ENCODE results near the gene MEX3A. TPM values are rescaled to one million over a fixed set of nuclear protein-coding genes. Genes with fewer than 3 reads are reported as not detected.
A peak's percentile ranks its signal among the peaks of the same experiment; 100 is the strongest.

MEX3A gene
- total and polyA plus RNA-seq, 10 of the 15 experiments (the other 5 are each of a cell fraction or from before 2014, with no cell fraction given), result 0.11 to 5.1 (median 1.7) TPM

- TF ChIP-seq IKZF2 (IDR thresholded peaks at IDR 0.05) (peak; percentile 70 to 77), PKNOX1 (IDR thresholded peaks at IDR 0.05) (no peak), YY1 (IDR thresholded peaks at IDR 0.05; ENCODE audit: low read depth, low read length) (peak; percentile 88), CBX3 (IDR thresholded peaks at IDR 0.05; ENCODE audit: borderline replicate concordance, low read depth) (no peak), CEBPB (IDR thresholded peaks at IDR 0.05; ENCODE audit: borderline replicate concordance in 1 of 2, low read depth in 2 of 2, low read length in 2 of 2) (no peak), WRNIP1 (IDR thresholded peaks at IDR 0.05; ENCODE audit: borderline replicate concordance, low read depth, low read length) (no peak), NBN (IDR thresholded peaks at IDR 0.05) (peak; percentile 71; the same call in 1 of the 2 replicates), SP1 (IDR thresholded peaks at IDR 0.05; ENCODE audit: low read depth, low read length) (no peak), MLLT1 (IDR thresholded peaks at IDR 0.05) (no peak), RUNX3 (IDR thresholded peaks at IDR 0.05; ENCODE audit: low read length) (no peak), RB1 (IDR thresholded peaks at IDR 0.05; ENCODE audit: borderline replicate concordance) (no peak), JUNB (IDR thresholded peaks at IDR 0.05) (no peak), BCL11A (IDR thresholded peaks at IDR 0.05; ENCODE audit: low read depth, low read length) (no peak), CHD4 (IDR thresholded peaks at IDR 0.05) (no peak), NKRF (conservative IDR thresholded peaks at IDR 0.05) (no peak), CBX5 (IDR thresholded peaks at IDR 0.05; ENCODE audit: low read depth) (no peak), PML (IDR thresholded peaks at IDR 0.05; ENCODE audit: low read length) (no peak), MYB (IDR thresholded peaks at IDR 0.05; ENCODE audit: borderline replicate concordance, low read depth, low read length) (no peak), IKZF1 (conservative IDR thresholded peaks at IDR 0.05) (peak; percentile 62), LARP7 (IDR thresholded peaks at IDR 0.05) (no peak), ZNF622 (IDR thresholded peaks at IDR 0.05) (no peak), HCFC1 (IDR thresholded peaks at IDR 0.05; ENCODE audit: low read length) (no peak), MTA2 (IDR thresholded peaks at IDR 0.05; ENCODE audit: low read depth) (peak; percentile 23; the same call in 1 of the 2 replicates), SMARCA5 (IDR thresholded peaks at IDR 0.05) (peak; percentile 37; the same call in 1 of the 2 replicates)
- TF ChIP-seq, protein P1, sequence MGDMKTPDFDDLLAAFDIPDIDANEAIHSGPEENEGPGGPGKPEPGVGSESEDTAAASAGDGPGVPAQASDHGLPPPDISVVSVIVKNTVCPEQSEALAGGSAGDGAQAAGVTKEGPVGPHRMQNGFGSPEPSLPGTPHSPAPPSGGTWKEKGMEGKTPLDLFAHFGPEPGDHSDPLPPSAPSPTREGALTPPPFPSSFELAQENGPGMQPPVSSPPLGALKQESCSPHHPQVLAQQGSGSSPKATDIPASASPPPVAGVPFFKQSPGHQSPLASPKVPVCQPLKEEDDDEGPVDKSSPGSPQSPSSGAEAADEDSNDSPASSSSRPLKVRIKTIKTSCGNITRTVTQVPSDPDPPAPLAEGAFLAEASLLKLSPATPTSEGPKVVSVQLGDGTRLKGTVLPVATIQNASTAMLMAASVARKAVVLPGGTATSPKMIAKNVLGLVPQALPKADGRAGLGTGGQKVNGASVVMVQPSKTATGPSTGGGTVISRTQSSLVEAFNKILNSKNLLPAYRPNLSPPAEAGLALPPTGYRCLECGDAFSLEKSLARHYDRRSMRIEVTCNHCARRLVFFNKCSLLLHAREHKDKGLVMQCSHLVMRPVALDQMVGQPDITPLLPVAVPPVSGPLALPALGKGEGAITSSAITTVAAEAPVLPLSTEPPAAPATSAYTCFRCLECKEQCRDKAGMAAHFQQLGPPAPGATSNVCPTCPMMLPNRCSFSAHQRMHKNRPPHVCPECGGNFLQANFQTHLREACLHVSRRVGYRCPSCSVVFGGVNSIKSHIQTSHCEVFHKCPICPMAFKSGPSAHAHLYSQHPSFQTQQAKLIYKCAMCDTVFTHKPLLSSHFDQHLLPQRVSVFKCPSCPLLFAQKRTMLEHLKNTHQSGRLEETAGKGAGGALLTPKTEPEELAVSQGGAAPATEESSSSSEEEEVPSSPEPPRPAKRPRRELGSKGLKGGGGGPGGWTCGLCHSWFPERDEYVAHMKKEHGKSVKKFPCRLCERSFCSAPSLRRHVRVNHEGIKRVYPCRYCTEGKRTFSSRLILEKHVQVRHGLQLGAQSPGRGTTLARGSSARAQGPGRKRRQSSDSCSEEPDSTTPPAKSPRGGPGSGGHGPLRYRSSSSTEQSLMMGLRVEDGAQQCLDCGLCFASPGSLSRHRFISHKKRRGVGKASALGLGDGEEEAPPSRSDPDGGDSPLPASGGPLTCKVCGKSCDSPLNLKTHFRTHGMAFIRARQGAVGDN (IDR thresholded peaks at IDR 0.05), result no peak
Observed at GRCh38 chr1:156129687-156130577, 47.7 kb upstream of the MEX3A start (continued).

Measured in GM12878 (cell line).